K562 (cell line): ENCODE measurements around the gene ST6GALNAC2. TPM values are rescaled to one million over a fixed set of nuclear protein-coding genes. Genes with fewer than 3 reads are reported as not detected.
A peak's percentile ranks its signal among the peaks of the same experiment; 100 is the strongest.

Experiments
- polyA plus RNA-seq, 8 experiments: library from polyadenylated mRNA; depleted of rRNA in 4 of 8; stranded (reverse) in 5 of 8; unstranded in 3 of 8; fragments of >200 nt; fragmentation: Nextera tagmentation in 2 of 8; fragmentation: Illumina TruSeq in 1 of 8; extraction: Ambion mirVana in 2 of 8; extraction: Trizol in 1 of 8; gene quantifications; 2 replicates each; pipeline versions ENCODE4 v1.2.1 to v1.2.3, GENCODE V29; 2011 to 2014; ENCODE audit warnings: inconsistent platforms in 1 of 8, missing spikeins in 1 of 8
- total RNA-seq, 7 experiments: library from RNA; depleted of rRNA in 6 of 7; stranded (reverse); fragments of >200 nt in 6 of 7; fragmentation: Illumina TruSeq in 2 of 7; extraction: Trizol in 2 of 7; gene quantifications; 2 replicates each; pipeline versions ENCODE4 v1.2.1 to v1.2.3, GENCODE V29; 2011 to 2021; ENCODE audit warnings: low replicate concordance in 1 of 7
- TF ChIP-seq, protein P1 (sequence below), 2 experiments: fragments of 150-350 bp in 1 of 2; IDR thresholded peaks; 2 replicates each; pipeline ENCODE4 v1.6.1; 2012 to 2016; ENCODE audit warnings: low read depth in 2 of 2, low read length in 2 of 2, mild to moderate bottlenecking in 1 of 2, moderate library complexity in 1 of 2
- TF ChIP-seq, protein P2 (sequence below): fragments of 450-650 bp; IDR thresholded peaks from 2 replicates; pipeline ENCODE4 v1.6.1; 2018; ENCODE audit not compliant: partially characterized antibody

ST6GALNAC2 gene
- total and polyA plus RNA-seq, 9 of the 15 experiments (the other 6 are each of a cell fraction or from before 2014, with no cell fraction given) = 0.18 TPM; not detected in 8

DNA sequence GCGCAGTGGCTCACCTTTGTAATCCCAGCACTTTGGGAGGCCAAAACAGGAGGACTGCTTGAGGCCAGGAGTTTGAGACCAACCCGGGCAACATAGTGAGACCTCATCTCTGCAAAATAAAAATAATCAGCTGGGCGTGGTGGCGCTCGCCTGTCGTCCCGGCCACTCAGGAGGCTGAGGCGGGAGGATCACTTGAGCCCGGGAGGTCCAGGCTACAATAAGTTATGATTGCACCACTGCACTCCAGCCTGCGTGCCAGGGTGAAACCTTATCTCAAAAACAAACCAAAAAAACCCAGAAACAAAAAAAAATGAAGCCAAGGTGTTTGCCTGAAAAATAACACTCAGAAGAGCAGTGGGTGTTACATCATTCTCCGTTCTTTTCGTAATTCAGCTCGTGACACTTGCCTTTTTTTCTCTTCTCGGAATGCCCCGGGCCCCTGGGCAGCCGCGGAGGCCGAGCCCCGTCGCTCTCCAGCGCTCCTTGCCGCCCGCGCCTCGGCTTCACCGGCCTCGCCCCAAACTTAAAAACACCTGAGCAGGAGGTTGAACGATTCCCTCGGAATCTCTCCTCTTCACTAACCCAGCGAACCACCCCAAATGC, 28.8 kb downstream of the ST6GALNAC2 start (continued):
- TF ChIP-seq, protein P1, sequence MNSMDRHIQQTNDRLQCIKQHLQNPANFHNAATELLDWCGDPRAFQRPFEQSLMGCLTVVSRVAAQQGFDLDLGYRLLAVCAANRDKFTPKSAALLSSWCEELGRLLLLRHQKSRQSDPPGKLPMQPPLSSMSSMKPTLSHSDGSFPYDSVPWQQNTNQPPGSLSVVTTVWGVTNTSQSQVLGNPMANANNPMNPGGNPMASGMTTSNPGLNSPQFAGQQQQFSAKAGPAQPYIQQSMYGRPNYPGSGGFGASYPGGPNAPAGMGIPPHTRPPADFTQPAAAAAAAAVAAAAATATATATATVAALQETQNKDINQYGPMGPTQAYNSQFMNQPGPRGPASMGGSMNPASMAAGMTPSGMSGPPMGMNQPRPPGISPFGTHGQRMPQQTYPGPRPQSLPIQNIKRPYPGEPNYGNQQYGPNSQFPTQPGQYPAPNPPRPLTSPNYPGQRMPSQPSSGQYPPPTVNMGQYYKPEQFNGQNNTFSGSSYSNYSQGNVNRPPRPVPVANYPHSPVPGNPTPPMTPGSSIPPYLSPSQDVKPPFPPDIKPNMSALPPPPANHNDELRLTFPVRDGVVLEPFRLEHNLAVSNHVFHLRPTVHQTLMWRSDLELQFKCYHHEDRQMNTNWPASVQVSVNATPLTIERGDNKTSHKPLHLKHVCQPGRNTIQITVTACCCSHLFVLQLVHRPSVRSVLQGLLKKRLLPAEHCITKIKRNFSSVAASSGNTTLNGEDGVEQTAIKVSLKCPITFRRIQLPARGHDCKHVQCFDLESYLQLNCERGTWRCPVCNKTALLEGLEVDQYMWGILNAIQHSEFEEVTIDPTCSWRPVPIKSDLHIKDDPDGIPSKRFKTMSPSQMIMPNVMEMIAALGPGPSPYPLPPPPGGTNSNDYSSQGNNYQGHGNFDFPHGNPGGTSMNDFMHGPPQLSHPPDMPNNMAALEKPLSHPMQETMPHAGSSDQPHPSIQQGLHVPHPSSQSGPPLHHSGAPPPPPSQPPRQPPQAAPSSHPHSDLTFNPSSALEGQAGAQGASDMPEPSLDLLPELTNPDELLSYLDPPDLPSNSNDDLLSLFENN (IDR thresholded peaks at IDR 0.05; ENCODE audit: low read depth in 2 of 2, low read length in 2 of 2) = 0 out of 4 replicates have a peak, but pooled peaks of 1 of the 2 experiments have one; percentile 9
- TF ChIP-seq, protein P2, sequence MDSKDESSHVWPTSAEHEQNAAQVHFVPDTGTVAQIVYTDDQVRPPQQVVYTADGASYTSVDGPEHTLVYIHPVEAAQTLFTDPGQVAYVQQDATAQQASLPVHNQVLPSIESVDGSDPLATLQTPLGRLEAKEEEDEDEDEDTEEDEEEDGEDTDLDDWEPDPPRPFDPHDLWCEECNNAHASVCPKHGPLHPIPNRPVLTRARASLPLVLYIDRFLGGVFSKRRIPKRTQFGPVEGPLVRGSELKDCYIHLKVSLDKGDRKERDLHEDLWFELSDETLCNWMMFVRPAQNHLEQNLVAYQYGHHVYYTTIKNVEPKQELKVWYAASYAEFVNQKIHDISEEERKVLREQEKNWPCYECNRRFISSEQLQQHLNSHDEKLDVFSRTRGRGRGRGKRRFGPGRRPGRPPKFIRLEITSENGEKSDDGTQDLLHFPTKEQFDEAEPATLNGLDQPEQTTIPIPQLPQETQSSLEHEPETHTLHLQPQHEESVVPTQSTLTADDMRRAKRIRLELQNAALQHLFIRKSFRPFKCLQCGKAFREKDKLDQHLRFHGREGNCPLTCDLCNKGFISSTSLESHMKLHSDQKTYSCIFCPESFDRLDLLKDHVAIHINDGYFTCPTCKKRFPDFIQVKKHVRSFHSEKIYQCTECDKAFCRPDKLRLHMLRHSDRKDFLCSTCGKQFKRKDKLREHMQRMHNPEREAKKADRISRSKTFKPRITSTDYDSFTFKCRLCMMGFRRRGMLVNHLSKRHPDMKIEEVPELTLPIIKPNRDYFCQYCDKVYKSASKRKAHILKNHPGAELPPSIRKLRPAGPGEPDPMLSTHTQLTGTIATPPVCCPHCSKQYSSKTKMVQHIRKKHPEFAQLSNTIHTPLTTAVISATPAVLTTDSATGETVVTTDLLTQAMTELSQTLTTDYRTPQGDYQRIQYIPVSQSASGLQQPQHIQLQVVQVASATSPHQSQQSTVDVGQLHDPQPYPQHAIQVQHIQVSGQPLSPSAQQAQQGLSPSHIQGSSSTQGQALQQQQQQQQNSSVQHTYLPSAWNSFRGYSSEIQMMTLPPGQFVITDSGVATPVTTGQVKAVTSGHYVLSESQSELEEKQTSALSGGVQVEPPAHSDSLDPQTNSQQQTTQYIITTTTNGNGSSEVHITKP = no peak
